AG09309 (cell line): ENCODE measurements around the gene KHDRBS2.

Source experiments
- DNase-seq: peaks from one replicate; pipeline ENCODE4 v3.0.0-alpha.2; 2010; ENCODE audit warnings: low read depth
- H3K4me3 ChIP-seq: 2 replicates; pipeline ENCODE4 v1.5.1; 2011; ENCODE audit warnings: mild to moderate bottlenecking, low read depth, low read length, moderate library complexity; ENCODE audit not compliant: control insufficient read depth
- CTCF ChIP-seq: IDR thresholded peaks from 2 replicates; pipeline ENCODE4 v1.5.1; 2011; ENCODE audit warnings: mild to moderate bottlenecking, low read depth, low read length, inconsistent platforms; ENCODE audit not compliant: insufficient read depth, control insufficient read depth; ENCODE audit errors: missing control alignments

KHDRBS2 gene

DNA sequence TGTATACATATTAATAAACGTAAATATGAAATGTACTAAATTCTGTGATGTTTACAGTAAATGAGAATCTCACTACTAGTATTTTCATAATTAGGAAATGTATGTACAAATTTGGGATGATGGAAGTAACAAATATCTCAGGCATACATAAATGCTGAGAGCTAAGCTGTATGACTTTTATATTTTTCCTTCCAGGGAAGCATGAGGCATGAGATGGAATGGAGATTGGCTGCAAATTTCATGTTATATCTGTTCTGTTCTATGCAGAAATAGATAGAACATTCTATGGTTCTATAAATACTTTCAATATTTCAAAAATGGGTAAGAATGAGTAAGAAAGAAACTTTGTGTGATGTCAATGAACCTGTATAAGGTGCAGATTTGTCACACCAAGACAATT, 335.2 kb downstream of the KHDRBS2 start:
- H3K4me3 ChIP-seq: no peak overlapping the region
- no peak for DNase-seq
- no peak for TF ChIP-seq CTCF

GRCh38 chr6:61949971-61950370, 336.1 kb downstream of the KHDRBS2 start:
- DNase-seq: no peak
- H3K4me3 ChIP-seq: no peak overlapping the region
- no peak for TF ChIP-seq CTCF

GRCh38 chr6:61949161-61949560, 336.9 kb downstream of the KHDRBS2 start:
- no peak for TF ChIP-seq CTCF
- H3K4me3 ChIP-seq: no peak overlapping the region

DNA sequence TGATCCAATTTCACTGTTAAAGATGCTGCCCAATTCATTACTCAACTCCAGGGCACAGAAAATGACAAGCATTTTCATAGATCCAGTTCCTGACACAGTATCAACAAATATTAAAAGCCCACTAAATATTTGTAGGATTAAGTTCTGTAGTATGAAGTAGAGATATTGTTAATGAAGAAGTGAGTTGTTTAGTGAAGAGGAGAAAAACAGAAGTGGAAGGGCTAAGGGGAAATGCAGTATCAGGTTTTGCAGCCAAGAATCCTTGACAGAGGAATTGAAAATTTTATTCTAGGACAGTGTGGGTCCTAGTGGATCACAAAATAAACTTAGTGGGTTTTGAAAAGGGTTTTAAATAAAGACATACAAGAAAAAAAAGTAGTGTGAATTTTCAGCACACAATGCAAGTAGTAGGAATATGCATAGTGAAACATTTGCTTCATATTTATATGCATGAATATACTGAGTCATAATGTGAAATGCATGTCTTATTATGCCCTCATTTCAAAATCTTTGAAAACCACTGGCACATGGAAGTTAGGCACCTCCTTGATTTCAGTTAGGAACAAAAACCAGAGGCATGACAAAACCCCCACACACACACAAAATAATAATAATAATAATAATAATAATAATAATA, 338.6 kb downstream of the KHDRBS2 start:
- no peak for TF ChIP-seq CTCF
- no peak for DNase-seq
- H3K4me3 ChIP-seq: no peak overlapping the region

More at GRCh38 chr6:61949161-61949560, 336.9 kb downstream of the KHDRBS2 start:
- no peak for DNase-seq

DNA sequence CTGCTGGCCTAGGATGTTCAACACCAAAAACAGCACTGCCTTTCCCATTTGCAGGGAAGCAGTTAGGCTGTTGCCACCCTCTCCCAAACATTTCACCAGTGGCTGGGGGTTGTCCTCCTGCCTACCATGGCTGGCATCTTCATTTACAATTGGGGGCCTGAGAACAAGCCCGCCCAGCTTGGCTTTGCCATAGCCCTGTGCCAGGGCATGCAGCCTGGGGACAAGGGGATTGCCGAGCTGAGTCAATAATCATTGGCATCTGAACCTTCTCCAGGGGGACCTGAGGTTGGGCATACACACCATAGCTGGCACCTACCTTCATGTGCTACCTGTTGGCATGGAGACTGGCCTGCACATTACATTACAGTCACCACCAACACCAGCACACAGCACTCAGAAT, 345.1 kb downstream of the KHDRBS2 start:
- no peak overlapping the region for H3K4me3 ChIP-seq
- no peak for DNase-seq
- no peak for TF ChIP-seq CTCF

DNA sequence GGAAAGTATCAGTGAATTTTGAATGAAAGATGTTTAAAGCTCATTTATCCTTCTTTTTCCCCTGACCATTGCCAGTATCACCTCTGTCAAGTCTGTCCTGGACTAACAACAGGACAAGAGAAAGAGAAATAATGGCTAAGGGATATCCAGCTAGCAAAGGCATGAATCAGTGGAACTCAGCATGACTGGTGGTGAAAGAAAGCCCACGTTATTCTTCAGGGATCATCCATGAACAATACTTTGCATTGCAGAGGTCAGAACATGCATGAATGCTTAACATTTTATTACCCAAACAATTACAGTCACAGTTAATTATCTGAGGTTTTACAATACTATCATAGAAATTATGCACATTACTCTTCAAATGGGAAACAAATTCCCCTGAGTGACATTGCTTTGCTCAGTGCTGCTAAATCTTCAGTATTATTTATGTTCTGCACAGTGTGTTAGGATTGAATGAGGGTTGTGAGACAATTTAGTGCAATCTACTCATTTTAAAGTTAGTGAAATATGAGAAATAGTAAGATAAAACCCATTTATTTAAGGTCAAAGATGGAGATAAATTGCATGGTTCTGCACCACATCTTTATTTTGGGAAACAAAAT, 350.7 kb downstream of the KHDRBS2 start:
- no peak overlapping the region for H3K4me3 ChIP-seq
- TF ChIP-seq CTCF: no peak
- no peak for DNase-seq
